C1 segment of cervical spinal cord (tissue), 14 donors: ENCODE measurements around the gene SLC2A2.
"Not testable (repeated sequence)": the region's sequence is repeated elsewhere in the genome, so short reads cannot be mapped to it uniquely, and the experiment has no call there.

Experiments used
- DNase-seq, 14 donors: peaks; one replicate each; lab custom pipeline; 2025; lab: John Stamatoyannopoulos, UW

The SLC2A2 gene

DNA sequence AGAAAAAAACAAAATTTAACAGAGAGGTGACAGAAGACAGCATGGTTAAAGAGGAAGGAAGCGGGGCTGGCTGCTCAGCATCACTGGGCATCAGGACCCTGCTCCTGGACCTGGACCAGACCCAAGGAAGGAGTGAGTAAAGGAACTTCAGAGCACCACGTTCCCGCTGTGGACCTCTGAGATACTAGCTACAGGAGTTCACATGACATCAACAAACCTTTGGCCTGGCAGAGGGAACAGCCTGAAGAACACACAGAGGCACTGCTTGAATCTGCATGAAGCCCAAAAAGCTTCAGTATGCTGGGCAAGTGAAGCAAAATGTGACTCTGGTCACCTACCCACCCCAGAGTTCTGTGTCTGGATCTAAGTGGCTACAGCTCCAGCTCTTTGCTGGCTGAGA is 38.1 kb downstream of the SLC2A2 start:
- DNase-seq, result no peak

DNA sequence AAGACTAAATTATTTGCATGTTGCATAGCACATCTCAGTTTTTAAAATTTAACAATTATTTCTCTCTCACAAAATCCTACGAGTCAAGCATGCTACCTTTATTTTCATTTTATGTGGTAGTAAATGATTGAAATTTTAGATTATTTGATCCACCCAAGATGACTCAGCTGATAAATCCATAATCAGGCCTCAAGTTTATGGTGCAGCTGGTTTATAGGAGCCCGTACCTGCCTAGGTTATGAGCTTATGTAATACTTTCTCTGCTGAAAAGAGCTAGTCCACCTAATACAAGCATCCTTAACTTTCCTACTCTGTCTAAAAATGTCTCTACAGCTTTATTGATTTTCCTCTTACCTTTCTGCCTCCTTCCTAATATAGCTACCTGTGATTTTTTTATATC is 41.2 kb downstream of the SLC2A2 start:
- DNase-seq, result no peak

DNA sequence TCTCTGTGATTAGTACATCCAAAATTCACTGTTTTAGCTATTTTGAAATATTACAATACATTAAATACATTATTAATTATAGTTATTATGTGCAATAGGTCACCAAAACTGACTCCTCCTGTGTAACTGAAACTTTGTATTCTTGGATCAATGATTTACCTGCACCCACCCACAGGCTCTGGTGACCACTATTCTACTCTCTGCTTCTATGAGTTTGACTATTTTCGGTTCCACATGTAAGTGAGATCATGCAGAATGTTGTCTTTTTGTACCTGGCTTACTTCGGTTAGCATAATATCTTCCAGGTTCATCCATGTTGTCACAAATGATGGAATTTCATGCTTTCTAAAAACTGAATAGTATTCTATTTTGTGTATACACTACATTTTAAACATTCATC is 43.8 kb downstream of the SLC2A2 start:
- DNase-seq, result no peak

DNA sequence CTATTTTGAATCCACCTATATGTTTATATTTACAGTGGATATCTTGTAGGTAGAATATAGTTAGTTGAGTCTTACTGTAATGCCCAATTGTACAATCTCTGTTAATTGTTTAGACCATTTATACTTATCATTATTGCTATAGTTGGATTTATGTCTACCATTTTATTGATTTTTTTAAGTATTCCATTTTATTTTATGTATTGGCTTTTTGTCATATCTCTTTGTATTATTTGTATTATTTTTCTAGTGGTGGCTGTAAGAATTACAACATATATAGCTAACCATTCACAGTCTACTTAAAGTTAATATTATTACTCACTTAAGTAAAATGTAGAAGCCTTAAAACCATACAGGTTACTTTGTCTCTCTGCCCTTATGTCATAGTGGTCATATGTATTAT is 46.1 kb downstream of the SLC2A2 start:
- no peak for DNase-seq

DNA sequence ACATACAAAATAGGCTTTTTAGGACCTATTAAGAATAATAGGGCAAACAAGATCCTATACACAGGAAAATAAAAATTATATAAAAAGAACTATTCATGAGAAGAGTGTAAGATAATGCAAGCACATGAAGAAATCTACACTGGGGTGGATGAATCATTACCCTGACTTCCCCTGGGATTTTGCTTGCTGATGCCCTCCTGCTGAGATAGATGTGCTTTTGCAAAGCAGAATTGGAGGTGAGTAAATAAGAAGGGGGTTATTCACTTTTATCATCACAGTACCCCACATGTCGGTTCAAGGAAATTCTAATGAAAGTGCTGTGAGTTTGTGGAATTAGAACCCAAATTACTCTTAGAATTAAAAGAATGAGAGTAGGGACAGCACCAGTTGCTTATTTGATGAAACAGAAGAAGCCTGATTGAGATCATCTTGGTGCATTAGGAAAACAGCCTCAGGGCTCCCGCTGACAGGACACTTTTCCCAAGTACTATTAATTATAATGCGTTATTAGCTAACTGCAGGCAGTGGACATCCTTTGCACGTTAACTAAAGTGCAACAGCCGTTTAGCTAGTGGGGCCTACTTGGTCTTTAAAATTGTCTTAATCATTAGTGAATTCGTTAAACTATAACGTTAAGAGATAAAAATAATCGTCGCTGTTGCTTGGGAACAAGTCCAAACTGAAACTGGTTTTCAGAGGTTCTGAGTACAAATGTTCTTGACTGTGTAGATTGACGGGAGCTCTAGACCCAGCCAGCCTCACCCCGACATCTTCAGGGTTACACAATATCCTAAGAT is 48.4 kb downstream of the SLC2A2 start:
- DNase-seq, result no peak

DNA sequence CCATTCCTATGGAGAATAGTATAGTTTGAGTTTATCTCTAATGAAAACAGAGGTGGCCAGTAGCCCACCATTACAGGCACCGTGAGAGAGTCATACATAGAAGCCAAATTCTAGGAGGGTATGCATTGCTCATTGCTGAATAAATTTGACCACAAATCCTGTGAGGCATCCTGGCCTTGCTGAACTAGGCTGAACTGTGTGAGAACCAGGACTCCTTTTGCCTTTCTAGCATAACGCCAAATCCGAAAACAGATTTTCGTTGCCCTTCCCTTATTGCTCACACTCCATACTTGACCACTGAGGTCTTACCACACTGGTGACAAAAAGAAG is 50.4 kb downstream of the SLC2A2 start:
- no peak for DNase-seq

DNA sequence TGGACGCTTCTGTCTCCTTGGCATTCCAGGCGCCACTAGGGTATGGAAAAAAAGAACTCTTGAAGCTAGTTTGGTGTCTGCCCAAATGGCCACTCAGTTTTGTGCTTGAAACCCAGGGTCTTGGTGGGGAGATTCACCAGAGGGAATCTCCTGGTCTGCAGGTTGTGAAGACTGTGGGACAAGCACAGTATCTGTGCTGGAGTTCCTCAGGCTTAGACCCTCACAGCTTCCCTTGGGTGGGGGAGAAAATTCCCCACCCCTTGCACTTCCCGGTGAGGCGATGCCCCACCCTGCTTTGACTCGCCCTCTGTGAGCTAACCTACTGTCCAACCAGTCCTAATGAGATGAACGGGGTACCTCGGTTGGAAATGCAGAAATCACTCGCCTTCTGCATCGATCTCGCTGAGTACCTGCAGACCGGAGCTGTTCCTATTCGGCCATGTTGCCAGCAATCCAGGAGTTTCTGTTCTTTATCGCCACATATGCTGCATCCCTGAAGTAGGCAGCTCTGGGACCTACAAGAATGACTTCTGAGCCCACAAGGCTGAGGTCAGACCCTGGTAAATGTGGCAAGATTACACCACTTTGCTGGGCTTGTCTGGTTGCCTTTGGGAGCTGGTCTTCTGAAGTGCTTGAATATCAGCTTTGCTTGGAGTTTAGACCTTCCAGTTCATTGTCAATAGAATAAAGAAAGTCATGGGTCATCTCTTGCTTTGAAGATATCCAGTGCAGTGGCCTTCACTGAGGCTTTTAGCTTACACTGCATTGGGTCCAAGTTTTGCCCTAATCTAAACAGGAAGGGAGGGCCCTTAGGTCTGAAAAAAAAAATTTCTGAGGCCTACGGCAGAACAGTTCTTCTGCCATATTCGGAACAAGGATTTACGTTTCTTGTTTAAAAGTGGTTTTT is 51.0 kb downstream of the SLC2A2 start:
- no peak for DNase-seq

DNA sequence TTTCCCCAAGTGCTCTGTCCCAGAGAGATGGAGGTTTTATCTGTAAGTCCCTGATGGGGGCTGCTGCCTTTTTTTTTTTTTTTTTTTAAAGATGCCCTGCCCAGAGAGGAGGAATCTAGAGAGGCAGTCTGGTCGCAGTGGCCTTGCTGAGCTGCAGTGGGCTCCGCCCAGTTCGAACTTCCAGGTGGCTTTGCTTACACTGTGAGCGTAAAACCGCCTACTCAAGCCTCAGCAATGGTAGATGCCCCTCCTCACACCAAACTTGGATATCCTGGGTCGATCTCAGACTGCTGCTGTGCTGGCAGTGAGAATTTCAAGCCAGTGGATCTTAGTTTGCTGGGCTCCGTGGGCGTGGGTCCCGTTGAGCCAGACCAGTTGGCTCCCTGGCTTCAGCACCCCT is 51.6 kb downstream of the SLC2A2 start:
- no peak for DNase-seq

DNA sequence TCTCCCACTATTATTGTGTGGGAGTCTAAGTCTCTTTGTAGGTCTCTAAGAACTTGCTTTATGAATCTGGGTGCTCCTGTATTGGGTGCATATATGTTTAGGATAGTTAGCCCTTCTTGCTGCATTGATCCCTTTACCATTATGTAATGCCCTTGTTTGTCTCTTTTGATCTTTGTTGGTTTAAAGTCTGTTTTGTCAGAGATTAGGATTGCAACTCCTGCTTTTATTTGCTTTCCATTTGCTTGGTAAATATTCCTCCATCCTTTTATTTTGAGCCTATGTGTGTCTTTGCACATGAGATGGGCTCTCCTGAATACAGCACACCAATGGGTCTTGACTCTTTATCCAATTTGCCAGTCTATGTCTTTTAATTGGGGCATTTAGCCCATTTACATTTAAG is 53.6 kb downstream of the SLC2A2 start:
- DNase-seq, result not testable (repeated sequence)

DNA sequence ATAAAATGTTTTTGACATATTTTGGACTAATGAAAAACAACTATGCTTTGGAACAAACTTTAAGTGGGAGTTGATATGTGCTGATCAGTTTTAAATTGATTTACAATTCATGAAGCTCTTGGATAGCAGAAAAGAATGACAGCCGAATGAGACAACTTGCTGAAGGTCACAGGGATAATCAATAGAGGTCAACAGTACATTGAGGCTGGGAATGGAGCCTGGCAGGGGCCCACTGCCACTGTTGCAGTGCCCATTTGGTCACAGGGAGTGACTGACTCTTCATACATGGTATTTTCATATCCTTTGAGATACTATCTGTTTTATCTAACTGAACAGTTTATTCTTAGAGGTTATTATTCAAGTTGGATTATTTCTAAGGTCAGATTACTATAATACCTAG is 59.4 kb downstream of the SLC2A2 start:
- DNase-seq, result no peak

DNA sequence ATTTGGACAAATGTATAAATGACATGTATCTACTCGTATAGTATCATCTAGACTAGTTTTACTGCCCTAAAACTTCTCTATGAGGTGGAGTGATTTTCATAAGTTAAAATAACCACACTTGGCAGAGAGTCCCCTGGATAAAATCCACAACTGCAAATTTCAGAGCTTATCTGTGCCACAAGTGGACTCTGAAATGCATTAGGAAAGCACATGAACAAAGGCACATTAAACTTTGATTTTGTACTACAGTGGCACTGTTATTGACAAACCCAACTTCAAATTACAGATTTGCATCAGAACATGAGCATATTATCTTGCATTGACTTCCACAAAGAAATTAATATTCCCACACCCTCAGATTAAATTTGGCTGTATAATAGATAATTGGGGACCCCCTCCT is 60.0 kb downstream of the SLC2A2 start:
- no peak for DNase-seq

DNA sequence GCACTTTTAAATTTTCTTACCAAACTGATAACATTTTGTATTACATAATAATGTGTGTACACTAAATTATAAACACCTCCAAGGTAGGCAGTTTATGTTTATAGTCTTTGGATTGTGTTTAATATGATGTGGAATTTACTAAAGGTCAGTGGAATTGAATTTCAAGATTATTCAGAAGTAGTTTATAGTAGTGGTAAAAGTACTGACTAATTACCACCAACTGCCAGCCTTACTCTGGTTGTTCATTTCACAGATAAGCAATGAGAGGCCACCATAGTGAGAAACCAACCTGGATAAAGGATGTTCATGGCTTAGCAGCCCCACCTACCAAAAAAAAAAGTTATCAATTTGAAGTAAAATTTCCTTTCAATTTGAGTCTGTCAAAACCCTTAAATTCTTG is 64.1 kb downstream of the SLC2A2 start:
- no peak for DNase-seq

DNA sequence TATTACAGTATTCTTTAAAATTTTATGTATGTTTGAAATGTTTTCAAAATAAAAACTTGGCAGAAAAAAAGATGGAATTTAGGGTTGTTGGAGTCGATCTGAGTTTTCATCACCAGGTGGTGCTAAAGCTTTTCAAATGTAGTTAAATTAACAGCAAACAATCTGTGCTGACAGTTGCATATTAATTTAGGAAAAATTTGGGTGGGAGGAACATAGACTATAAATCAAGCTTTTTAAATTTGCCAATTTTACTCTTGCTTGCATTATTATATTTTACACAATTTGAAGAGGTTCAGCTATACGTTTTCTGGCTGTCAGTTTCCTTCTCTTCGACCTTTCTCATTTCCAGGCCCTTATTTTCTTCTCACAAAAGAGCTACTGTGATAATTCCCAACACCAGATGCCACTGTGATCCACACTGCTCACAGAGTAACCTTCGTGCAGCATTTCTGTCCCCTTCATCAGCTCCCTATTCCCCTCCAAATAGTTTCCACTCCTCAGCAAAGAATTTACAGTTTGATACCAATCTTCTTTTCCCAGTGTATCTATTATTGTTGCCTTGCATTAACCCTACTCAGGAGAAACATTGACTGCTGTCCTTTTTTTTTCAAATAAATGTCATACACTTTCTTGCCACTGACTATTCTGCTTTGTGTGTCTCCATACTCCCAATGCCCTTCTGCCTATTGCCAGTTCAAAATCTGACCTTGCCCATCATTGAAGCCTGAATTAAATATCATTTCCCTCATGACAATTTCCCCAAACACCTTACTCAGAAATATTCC is 64.7 kb downstream of the SLC2A2 start:
- DNase-seq, result peak in 6 of 14 donors; percentile 1 to 55 (median 10)

DNA sequence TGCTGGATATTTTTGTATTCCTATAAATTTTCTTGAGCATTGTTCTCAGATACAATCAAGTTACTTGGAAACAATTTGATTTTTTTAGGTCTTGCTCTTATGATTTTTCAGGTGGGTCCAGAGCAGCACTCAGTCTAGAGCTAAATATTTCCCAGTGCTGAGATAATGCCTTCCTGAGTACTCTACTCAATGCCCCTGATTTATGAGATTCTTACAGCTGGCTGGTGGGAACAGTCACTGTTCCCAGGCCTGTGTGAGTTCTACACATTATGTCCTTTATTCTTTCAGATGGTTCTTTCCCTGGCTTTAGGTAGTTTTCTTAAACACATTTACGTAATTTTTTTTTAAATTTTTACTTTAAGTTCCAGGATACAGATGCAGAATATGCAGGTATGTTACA is 67.1 kb downstream of the SLC2A2 start:
- DNase-seq, result no peak

DNA sequence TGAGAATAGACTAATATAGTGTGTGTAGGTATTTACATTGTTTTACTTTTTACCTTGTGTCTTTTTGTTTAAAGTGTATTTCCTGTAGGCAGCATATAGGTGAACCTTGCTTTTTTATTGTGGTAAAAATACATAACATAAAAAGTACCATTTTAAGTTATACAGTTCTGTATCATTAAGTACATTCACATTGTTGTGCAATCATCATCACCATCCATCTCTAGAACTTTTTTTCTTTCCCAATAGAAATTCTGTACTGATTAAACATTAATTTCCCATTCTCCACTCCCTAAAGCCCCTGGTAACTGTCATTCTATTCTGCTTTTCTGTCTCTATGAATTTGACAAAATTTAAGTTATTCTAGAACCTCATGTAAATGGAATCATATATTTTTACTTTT is 69.9 kb downstream of the SLC2A2 start:
- no peak for DNase-seq

DNA sequence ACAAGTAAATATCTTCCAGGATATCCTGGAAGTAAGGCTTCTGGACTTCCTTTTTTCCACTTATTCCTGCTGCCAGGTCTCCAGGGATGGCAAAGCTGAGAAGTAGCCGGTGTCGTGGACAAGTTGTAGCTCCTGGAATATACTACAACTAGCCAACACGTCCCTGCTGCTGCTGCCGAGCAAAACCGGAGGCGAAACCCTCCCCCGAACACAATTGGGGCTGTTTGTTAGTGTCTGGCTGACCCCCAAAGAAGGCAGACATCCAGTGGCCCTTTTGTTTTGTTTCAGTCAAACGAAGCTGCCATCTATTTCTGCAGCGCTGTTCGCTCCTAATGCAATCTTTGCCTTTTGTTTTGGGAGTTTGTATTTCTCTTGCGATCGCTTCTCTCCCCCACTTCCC is 72.8 kb downstream of the SLC2A2 start:
- DNase-seq, result peak in 10 of 14 donors; percentile 1 to 63 (median 23)

DNA sequence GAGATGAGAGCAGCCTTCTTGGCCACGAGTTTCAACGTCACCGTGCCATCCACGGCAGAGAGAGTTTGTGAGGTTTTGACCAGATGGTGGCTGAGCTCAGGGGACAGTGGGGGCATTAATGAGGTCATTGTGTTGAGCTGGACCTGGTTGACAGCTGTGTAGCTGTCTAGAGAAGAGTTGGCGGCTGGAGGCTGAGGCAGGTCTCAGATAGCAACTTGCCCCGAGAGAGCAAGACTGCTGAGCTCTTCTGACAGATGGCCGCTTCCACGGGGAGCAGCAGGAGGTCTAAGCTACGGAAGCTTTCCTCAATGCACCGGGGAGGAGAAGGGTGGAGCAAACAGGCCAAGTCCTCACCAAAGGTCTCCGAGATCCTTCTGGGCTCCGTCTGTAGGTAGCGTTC is 73.3 kb downstream of the SLC2A2 start:
- DNase-seq, result peak in 5 of 14 donors; percentile 22 to 65 (median 29)

DNA sequence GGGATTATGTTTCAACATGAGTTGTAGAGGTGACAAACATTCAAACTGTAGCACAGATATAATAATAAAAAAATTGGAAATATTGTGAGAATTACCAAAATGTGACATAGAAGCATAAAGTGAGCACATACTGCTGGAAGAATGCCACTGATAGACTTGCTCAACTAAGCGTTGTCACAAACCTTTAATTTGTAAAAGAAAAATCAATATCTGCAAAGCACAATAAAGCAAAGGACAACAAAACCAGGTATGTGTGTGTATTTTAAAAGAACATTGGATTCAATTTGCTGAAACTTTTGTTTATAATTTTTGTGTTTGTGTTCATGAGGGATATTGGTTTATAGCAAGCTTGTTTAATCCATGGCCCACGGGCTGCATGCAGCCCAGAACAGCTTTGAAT is 77.3 kb downstream of the SLC2A2 start:
- DNase-seq, result no peak

DNA sequence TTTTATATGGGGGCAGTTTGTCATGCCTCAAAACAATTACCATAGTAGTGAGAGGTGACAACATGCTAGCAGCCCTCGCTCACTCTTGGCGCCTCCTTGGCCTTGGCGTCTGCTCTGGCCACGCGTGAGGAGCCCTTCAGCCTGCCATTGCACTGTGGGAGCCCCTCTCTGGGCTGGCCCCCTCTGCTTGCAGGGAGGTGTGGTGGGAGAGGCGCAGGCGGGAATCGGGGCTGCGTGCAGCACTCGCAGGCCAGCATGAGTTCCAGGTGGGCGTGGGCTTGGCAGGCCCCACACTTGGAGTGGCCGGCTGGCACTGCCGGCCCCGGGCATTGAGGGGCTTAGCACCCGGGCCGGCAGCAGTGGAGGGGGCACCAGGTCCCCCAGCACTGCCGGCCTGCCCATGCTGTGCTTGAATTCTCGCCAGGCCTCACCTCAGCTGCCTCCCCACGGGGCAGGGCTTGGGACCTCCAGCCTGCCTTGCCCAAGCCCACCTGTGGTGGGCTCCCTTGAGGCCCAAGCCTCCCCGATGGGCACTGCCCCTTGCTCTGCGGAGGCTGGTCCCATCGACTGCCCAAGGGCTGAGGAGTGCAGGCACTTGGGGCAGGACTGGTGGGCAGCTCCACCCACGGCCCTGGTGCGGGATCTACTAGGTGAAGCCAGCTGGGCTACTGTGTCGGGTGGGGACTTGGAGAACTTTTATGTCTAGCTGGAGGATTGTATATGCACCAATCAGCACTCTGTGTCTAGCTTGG is 79.3 kb downstream of the SLC2A2 start:
- no peak for DNase-seq
